Muscle layer of duodenum (tissue), 2 donors: Measurements from ENCODE around the gene MRPL19.

ENCODE experiments used
- H3K27ac ChIP-seq: one replicate; pipeline ENCODE4 v1.7.0; 2013; ENCODE audit warnings: mild to moderate bottlenecking, low read length
- H3K27me3 ChIP-seq: one replicate; pipeline ENCODE4 v1.7.0; 2013; ENCODE audit warnings: low read depth, mild to moderate bottlenecking, control low read depth, low read length
- H3K36me3 ChIP-seq, 2 donors: one replicate each; pipeline ENCODE4 v1.7.0; 2013; ENCODE audit warnings: low read length in 2 of 2, control low read depth in 1 of 2, mild to moderate bottlenecking in 1 of 2; ENCODE audit not compliant: insufficient read depth in 2 of 2, control insufficient read depth in 1 of 2
- H3K4me1 ChIP-seq, 2 donors: one replicate each; pipeline ENCODE4 v1.7.0; 2013; ENCODE audit warnings: low read length in 2 of 2, mild to moderate bottlenecking in 2 of 2, control low read depth in 1 of 2, moderate library complexity in 1 of 2; ENCODE audit not compliant: insufficient read depth in 2 of 2, control insufficient read depth in 1 of 2
- H3K4me3 ChIP-seq, 2 donors: one replicate each; pipeline ENCODE4 v1.7.0; 2013; ENCODE audit warnings: low read length in 2 of 2, low read depth in 1 of 2, mild to moderate bottlenecking in 1 of 2
- H3K9me3 ChIP-seq, 2 donors: one replicate each; pipeline ENCODE4 v1.7.0; 2013; ENCODE audit warnings: low read length in 2 of 2, control low read depth in 1 of 2, mild to moderate bottlenecking in 1 of 2; ENCODE audit not compliant: control insufficient read depth in 1 of 2
- donor health status: healthy.

Gene MRPL19

GRCh38 chr2:75646583-75647425, at the start of gene MRPL19:
Gene MRPL19 (plus strand): TSS chr2:75646783. CDS start chr2:75646808, 25 bp downstream.
- Histone ChIP-seq H3K4me3 (peak within 1 kb of the TSS; percentile 72 to 93), H3K27me3 (no peaks in the 10 kb centered on the region), H3K4me1 (peaks cover 0 to 15% of the 10 kb centered on the region in 2 donors), H3K9me3 (no peaks in the 10 kb centered on the region), H3K36me3 (peaks cover 0 to 16% of the 10 kb centered on the region in 2 donors), H3K27ac (peak within 1 kb of the TSS; percentile 24)

- Histone ChIP-seq H3K27ac (no peak overlapping the region), H3K27me3 (no peaks in the 10 kb centered on the region), H3K36me3 (no peaks in the 10 kb centered on the region), H3K4me3 (no peak overlapping the region), H3K9me3 (no peaks in the 10 kb centered on the region), H3K4me1 (no peaks in the 10 kb centered on the region)
Observed at GRCh38 chr2:75596784-75597183, 49.8 kb upstream of the MRPL19 start.

GRCh38 chr2:75597949-75598348, 48.6 kb upstream of the MRPL19 start:
- Histone ChIP-seq H3K36me3 (no peaks in the 10 kb centered on the region), H3K9me3 (no peaks in the 10 kb centered on the region), H3K4me3 (no peak overlapping the region), H3K27me3 (no peaks in the 10 kb centered on the region), H3K4me1 (no peaks in the 10 kb centered on the region), H3K27ac (no peak overlapping the region)

- Histone ChIP-seq H3K9me3 (no peaks in the 10 kb centered on the region), H3K27me3 (no peaks in the 10 kb centered on the region), H3K36me3 (no peaks in the 10 kb centered on the region), H3K4me3 (no peak overlapping the region), H3K4me1 (no peaks in the 10 kb centered on the region), H3K27ac (no peak overlapping the region)
Observed at GRCh38 chr2:75598589-75599155, 47.9 kb upstream of the MRPL19 start.

GRCh38 chr2:75600461-75601011, 46.0 kb upstream of the MRPL19 start:
- H3K4me1 ChIP-seq: no peaks in the 10 kb centered on the region
- no peak overlapping the region for H3K4me3 ChIP-seq
- no peaks in the 10 kb centered on the region for H3K27me3 ChIP-seq
- H3K27ac ChIP-seq: no peak overlapping the region
- H3K36me3 ChIP-seq: no peaks in the 10 kb centered on the region
- peaks cover 0 to 3% of the 10 kb centered on the region in 2 donors for H3K9me3 ChIP-seq

GRCh38 chr2:75602724-75603342, 43.8 kb upstream of the MRPL19 start:
- Histone ChIP-seq H3K27ac (peak overlapping the region; percentile 5), H3K36me3 (no peaks in the 10 kb centered on the region), H3K4me3 (no peak overlapping the region), H3K27me3 (peaks cover under 1% of the 10 kb centered on the region), H3K9me3 (peaks cover 0 to 3% of the 10 kb centered on the region in 2 donors), H3K4me1 (no peaks in the 10 kb centered on the region)

- no peaks in the 10 kb centered on the region for H3K36me3 ChIP-seq
- H3K27me3 ChIP-seq: peaks cover 7% of the 10 kb centered on the region
- no peak overlapping the region for H3K27ac ChIP-seq
- H3K4me3 ChIP-seq: no peak overlapping the region
- H3K4me1 ChIP-seq: no peaks in the 10 kb centered on the region
- peaks cover 0 to 3% of the 10 kb centered on the region in 2 donors for H3K9me3 ChIP-seq
Observed at GRCh38 chr2:75603477-75603876, 43.1 kb upstream of the MRPL19 start.

GRCh38 chr2:75604484-75604883, 42.1 kb upstream of the MRPL19 start:
- no peaks in the 10 kb centered on the region for H3K4me1 ChIP-seq
- no peak overlapping the region for H3K27ac ChIP-seq
- peaks cover 11% of the 10 kb centered on the region for H3K27me3 ChIP-seq

GRCh38 chr2:75605770-75606529, 40.6 kb upstream of the MRPL19 start:
- peaks cover 11% of the 10 kb centered on the region for H3K27me3 ChIP-seq
- no peaks in the 10 kb centered on the region for H3K36me3 ChIP-seq
- H3K27ac ChIP-seq: no peak overlapping the region
- H3K4me1 ChIP-seq: no peaks in the 10 kb centered on the region
- peaks cover 0 to 3% of the 10 kb centered on the region in 2 donors for H3K9me3 ChIP-seq
- no peak overlapping the region for H3K4me3 ChIP-seq

More at GRCh38 chr2:75604484-75604883, 42.1 kb upstream of the MRPL19 start:
- H3K9me3 ChIP-seq: peaks cover 0 to 3% of the 10 kb centered on the region in 2 donors
- H3K36me3 ChIP-seq: no peaks in the 10 kb centered on the region
- no peak overlapping the region for H3K4me3 ChIP-seq

GRCh38 chr2:75606761-75607399, 39.7 kb upstream of the MRPL19 start:
- Histone ChIP-seq H3K27ac (no peak overlapping the region), H3K27me3 (peaks cover 11% of the 10 kb centered on the region), H3K4me1 (no peaks in the 10 kb centered on the region), H3K9me3 (peaks cover 0 to 3% of the 10 kb centered on the region in 2 donors), H3K36me3 (no peaks in the 10 kb centered on the region), H3K4me3 (no peak overlapping the region)
